ENCODE measurements around the gene MIER3. TPM values are rescaled to one million over a fixed set of nuclear protein-coding genes. Genes with fewer than 3 reads are reported as not detected.

The MIER3 gene
- total and polyA plus RNA-seq, 8 donors: 16.6 to 39.9 (median 36.5) TPM

DNA sequence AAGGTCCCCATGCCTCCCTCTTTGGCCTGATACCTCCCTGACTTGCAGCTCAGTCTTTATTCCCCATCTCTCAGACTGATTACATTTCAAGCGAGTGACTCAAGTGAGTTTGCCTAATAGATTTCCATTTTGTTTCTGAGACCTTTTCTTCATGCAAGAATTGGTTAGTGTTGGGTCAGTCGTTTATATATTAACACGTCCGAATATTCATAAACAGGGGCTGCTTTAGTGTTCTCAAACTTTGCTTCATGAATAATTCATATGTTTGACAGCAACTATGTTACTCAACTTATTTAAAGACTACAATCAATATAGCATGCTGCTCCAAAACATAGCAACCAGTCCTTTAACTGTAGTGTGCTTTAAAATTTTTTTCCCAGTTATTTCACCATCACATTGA, 36.6 kb upstream of the MIER3 start:
- Histone ChIP-seq H3K27me3 (no peaks in the 10 kb centered on the region), H3K36me3 (no peaks in the 10 kb centered on the region), H3K9me3 (no peaks in the 10 kb centered on the region), H3K27ac (no peak overlapping the region), H3K4me3 (no peak overlapping the region), H3K4me1 (no peaks in the 10 kb centered on the region)
- DNase-seq: no peak
- intact Hi-C loops (cut with DNase I): no loop called here
- TF ChIP-seq, protein P1, sequence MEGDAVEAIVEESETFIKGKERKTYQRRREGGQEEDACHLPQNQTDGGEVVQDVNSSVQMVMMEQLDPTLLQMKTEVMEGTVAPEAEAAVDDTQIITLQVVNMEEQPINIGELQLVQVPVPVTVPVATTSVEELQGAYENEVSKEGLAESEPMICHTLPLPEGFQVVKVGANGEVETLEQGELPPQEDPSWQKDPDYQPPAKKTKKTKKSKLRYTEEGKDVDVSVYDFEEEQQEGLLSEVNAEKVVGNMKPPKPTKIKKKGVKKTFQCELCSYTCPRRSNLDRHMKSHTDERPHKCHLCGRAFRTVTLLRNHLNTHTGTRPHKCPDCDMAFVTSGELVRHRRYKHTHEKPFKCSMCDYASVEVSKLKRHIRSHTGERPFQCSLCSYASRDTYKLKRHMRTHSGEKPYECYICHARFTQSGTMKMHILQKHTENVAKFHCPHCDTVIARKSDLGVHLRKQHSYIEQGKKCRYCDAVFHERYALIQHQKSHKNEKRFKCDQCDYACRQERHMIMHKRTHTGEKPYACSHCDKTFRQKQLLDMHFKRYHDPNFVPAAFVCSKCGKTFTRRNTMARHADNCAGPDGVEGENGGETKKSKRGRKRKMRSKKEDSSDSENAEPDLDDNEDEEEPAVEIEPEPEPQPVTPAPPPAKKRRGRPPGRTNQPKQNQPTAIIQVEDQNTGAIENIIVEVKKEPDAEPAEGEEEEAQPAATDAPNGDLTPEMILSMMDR (IDR thresholded peaks at IDR 0.05): no peak
- ATAC-seq: no peak

GRCh38 chr5:56987171-56987570, 35.2 kb upstream of the MIER3 start:
- DNase-seq: no peak
- Histone ChIP-seq H3K36me3 (no peaks in the 10 kb centered on the region), H3K4me1 (no peaks in the 10 kb centered on the region), H3K9me3 (no peaks in the 10 kb centered on the region), H3K4me3 (no peak overlapping the region), H3K27ac (no peak overlapping the region), H3K27me3 (no peaks in the 10 kb centered on the region)
- ATAC-seq: no peak
- intact Hi-C loops (cut with DNase I): no loop called here
- TF ChIP-seq, protein P1 (IDR thresholded peaks at IDR 0.05): no peak

DNA sequence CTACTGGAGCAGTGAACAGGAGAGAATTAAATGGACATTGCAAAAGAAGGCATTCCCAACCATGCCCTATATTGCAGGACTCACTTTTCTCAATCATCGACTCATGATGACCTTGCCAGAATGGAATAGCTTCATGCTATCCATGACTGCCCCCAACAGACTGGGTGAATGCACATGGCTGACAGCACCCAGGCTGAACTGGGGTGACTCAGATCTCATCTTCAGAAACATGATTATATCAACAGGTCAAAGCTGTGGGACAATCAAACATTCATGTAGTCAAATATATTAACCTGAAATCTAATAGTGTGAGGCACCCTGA, 34.7 kb upstream of the MIER3 start:
- no peak for ATAC-seq
- TF ChIP-seq, protein P1 (IDR thresholded peaks at IDR 0.05): no peak
- H3K4me1 ChIP-seq: no peaks in the 10 kb centered on the region

GRCh38 chr5:56985936-56986625, 34.2 kb upstream of the MIER3 start:
- Histone ChIP-seq H3K27ac (no peak overlapping the region), H3K4me1 (no peaks in the 10 kb centered on the region), H3K36me3 (no peaks in the 10 kb centered on the region), H3K9me3 (no peaks in the 10 kb centered on the region), H3K27me3 (no peaks in the 10 kb centered on the region), H3K4me3 (no peak overlapping the region)
- no peak for DNase-seq
- TF ChIP-seq, protein P1 (IDR thresholded peaks at IDR 0.05): no peak
- intact Hi-C loops (cut with DNase I): no loop called here
- no peak for ATAC-seq

More for the DNA sequence above, 34.7 kb upstream of the MIER3 start:
- Histone ChIP-seq H3K27me3 (no peaks in the 10 kb centered on the region), H3K27ac (no peak overlapping the region), H3K4me3 (no peak overlapping the region), H3K36me3 (no peaks in the 10 kb centered on the region), H3K9me3 (no peaks in the 10 kb centered on the region)
- no peak for DNase-seq
- intact Hi-C loops (cut with DNase I): no loop called here

DNA sequence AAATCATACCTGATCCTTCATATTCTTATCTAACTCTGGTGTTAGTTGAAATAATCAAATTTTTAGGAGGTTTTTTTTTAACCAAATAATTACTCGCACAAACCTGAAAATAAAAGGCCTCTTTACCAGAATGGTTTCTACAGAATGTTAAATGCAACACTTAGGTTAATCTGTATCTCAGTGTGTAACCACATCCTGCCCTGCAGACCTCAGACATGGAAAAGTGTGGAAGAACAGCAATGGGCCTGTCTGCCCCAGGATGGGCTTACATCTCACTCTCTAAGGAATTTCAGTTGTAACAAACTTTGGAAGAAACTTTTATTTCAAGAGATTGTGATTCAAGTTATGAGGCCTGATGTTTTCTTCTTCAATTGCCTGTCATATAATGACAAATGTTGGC, 32.5 kb upstream of the MIER3 start:
- H3K36me3 ChIP-seq: no peaks in the 10 kb centered on the region
- H3K4me3 ChIP-seq: no peak overlapping the region
- H3K9me3 ChIP-seq: no peaks in the 10 kb centered on the region
- DNase-seq: no peak
- no peaks in the 10 kb centered on the region for H3K4me1 ChIP-seq
- H3K27me3 ChIP-seq: no peaks in the 10 kb centered on the region
- TF ChIP-seq, protein P1 (IDR thresholded peaks at IDR 0.05): no peak
- intact Hi-C loops (cut with DNase I): no loop called here
- ATAC-seq: no peak
- H3K27ac ChIP-seq: no peak overlapping the region

All from left lung (tissue), 10 donors.